Fibroblast of villous mesenchyme (primary cell): ENCODE results near the gene CLDN5. TPM values are rescaled to one million over a fixed set of nuclear protein-coding genes. Genes with fewer than 3 reads are reported as not detected.

Experiments
- DNase-seq: peaks from one replicate; pipeline ENCODE4 v3.0.0-alpha.2; 2010; ENCODE audit warnings: low read depth
- H3K4me3 ChIP-seq: 2 replicates; pipeline ENCODE4 v1.5.1; 2011; ENCODE audit warnings: low read depth, mild to moderate bottlenecking, low read length
- CTCF ChIP-seq: IDR thresholded peaks from 2 replicates; pipeline ENCODE4 v1.5.1; 2012; ENCODE audit warnings: low read depth, mild to moderate bottlenecking, low read length; ENCODE audit not compliant: insufficient read depth
- total RNA-seq: library from RNA; depleted of rRNA; stranded (reverse); fragments of >200 nt; gene quantifications from 2 replicates; pipeline ENCODE4 v1.2.3, GENCODE V29; 2012

Gene CLDN5
- total RNA-seq, 1 donor = not detected

- DNase-seq = no peak
- no peak for TF ChIP-seq CTCF
- no peak overlapping the region for H3K4me3 ChIP-seq
Observed at GRCh38 chr22:19509923-19510322, 14.3 kb downstream of the CLDN5 start.

- H3K4me3 ChIP-seq = no peak overlapping the region
- DNase-seq = no peak
Observed at GRCh38 chr22:19509191-19509590, 15.0 kb downstream of the CLDN5 start.

GRCh38 chr22:19508024-19508776 lies 16.0 kb downstream of the CLDN5 start:
- DNase-seq = no peak
- no peak overlapping the region for H3K4me3 ChIP-seq

More at GRCh38 chr22:19509191-19509590, 15.0 kb downstream of the CLDN5 start:
- TF ChIP-seq CTCF = no peak

GRCh38 chr22:19507534-19507861 lies 16.7 kb downstream of the CLDN5 start:
- DNase-seq = no peak
- no peak for TF ChIP-seq CTCF
- no peak overlapping the region for H3K4me3 ChIP-seq

More at GRCh38 chr22:19508024-19508776, 16.0 kb downstream of the CLDN5 start:
- no peak for TF ChIP-seq CTCF

GRCh38 chr22:19506212-19506611 lies 18.0 kb downstream of the CLDN5 start:
- H3K4me3 ChIP-seq = no peak overlapping the region
- no peak for DNase-seq
- TF ChIP-seq CTCF = no peak

- no peak for DNase-seq
- no peak for TF ChIP-seq CTCF
- H3K4me3 ChIP-seq = no peak overlapping the region
Observed at GRCh38 chr22:19505735-19506126, 18.5 kb downstream of the CLDN5 start.
